GM12878 (cell line): ENCODE measurements around the gene TTC1. TPM values are rescaled to one million over a fixed set of nuclear protein-coding genes. Genes with fewer than 3 reads are reported as not detected.

Experiments used
- ATAC-seq: fragments of 200-7000 bp; cut with Tn5 transposase; 3 replicates; pipeline ENCODE4 v1.9.1; 2020; ENCODE audit warnings: mild to moderate bottlenecking, moderate library complexity
- BruUV-seq: library from RNA; stranded (reverse); fragments of 400-500 nt; replicated peaks from 2 replicates; lab custom pipeline; 2021; lab: Mats Ljungman, UMichigan
- CTCF ChIA-PET: fragments of 300-600 bp; sonication (Branson Sonifier 250); formaldehyde crosslinking; extraction: SDS; loops from one replicate; lab custom pipeline; 2021; ENCODE audit warnings: inconsistent platforms; lab: Yijun Ruan, JAX
- POLR2A ChIA-PET: fragments of 350-600 bp; formaldehyde crosslinking; extraction: SDS; loops from one replicate; lab custom pipeline; 2021; ENCODE audit warnings: inconsistent platforms; lab: Charles Lee
- RAD21 ChIA-PET: fragments of 300-600 bp; sonication (Branson Sonifier 250); formaldehyde crosslinking; loops from one replicate; lab custom pipeline; 2023; ENCODE audit warnings: antibody characterized with exemption; ENCODE audit not compliant: unreplicated experiment; lab: Charles Lee
- SMC1A ChIA-PET: fragments of 300-600 bp; sonication (Branson Sonifier 250); formaldehyde crosslinking; loops from one replicate; lab custom pipeline; 2023; ENCODE audit not compliant: unreplicated experiment, uncharacterized antibody; lab: Charles Lee
- DNase-seq: peaks from one replicate; pipeline ENCODE4 v3.0.0-alpha.2; 2011; ENCODE audit warnings: low read depth, low spot score
- FAIRE-seq: peaks from 3 replicates; lab custom pipeline; 2011; peaks lifted over from hg19 to GRCh38; lab: Jason Lieb, UNC
- H2AFZ ChIP-seq: 2 replicates; pipeline ENCODE4 v1.6.0; 2011; ENCODE audit warnings: low read depth, low read length, control low read depth; ENCODE audit not compliant: control insufficient read depth
- H3K27ac ChIP-seq: 2 replicates; pipeline ENCODE4 v1.5.1; 2011; ENCODE audit warnings: control low read depth; ENCODE audit not compliant: control insufficient read depth, insufficient read depth
- H3K27me3 ChIP-seq, 2 experiments: replicated peaks in 1 of 2; 2 replicates each; pipeline versions ENCODE4 v1.6.0 to v1.6.1; 2011; ENCODE audit warnings: low read length in 1 of 2; ENCODE audit not compliant: control insufficient read depth in 2 of 2, insufficient read depth in 2 of 2
- H3K36me3 ChIP-seq, 2 experiments: 2 replicates each; pipeline ENCODE4 v1.5.1; 2011; ENCODE audit warnings: low read length in 1 of 2; ENCODE audit not compliant: control insufficient read depth in 2 of 2, insufficient read depth in 2 of 2
- H3K4me1 ChIP-seq: 2 replicates; pipeline ENCODE4 v1.6.1; 2011; ENCODE audit warnings: mild to moderate bottlenecking, low read length, moderate library complexity, mixed read lengths; ENCODE audit not compliant: control insufficient read depth, insufficient read depth
- H3K4me2 ChIP-seq: 2 replicates; pipeline ENCODE4 v1.6.0; 2011; ENCODE audit warnings: control low read depth; ENCODE audit not compliant: control insufficient read depth, insufficient read depth
- H3K4me3 ChIP-seq: fragments of 200-600 bp; sonication (generic); 2 replicates; pipeline ENCODE4 v1.5.1; 2016
- H3K79me2 ChIP-seq: 2 replicates; pipeline ENCODE4 v1.6.0; 2011; ENCODE audit warnings: low read length; ENCODE audit not compliant: control insufficient read depth, insufficient read depth
- H3K9ac ChIP-seq: 2 replicates; pipeline ENCODE4 v1.8.0; 2011; ENCODE audit warnings: low read length, control low read depth, mixed read lengths; ENCODE audit not compliant: control insufficient read depth, insufficient read depth
- H3K9me3 ChIP-seq: replicated peaks from 3 replicates; pipeline ENCODE4 v1.5.1; 2011; ENCODE audit warnings: mild to moderate bottlenecking, low read length; ENCODE audit not compliant: control insufficient read depth, insufficient read depth
- H4K20me1 ChIP-seq: 2 replicates; pipeline ENCODE4 v1.6.0; 2011; ENCODE audit not compliant: control insufficient read depth, insufficient read depth
- ESRRA ChIP-seq: IDR thresholded peaks from 2 replicates; pipeline ENCODE4 v1.6.1; 2012; ENCODE audit warnings: mild to moderate bottlenecking, low read length, improper control_type of control experiment
- HDAC6 ChIP-seq: fragments of 200-600 bp; sonication (generic); IDR thresholded peaks from one replicate; pipeline ENCODE4 v1.8.0; 2017; ENCODE audit warnings: antibody characterized with exemption; ENCODE audit not compliant: unreplicated experiment
- JUND ChIP-seq: IDR thresholded peaks from 2 replicates; pipeline ENCODE4 v1.6.1; 2012; ENCODE audit warnings: low read depth, mild to moderate bottlenecking, low read length, improper control_type of control experiment, moderate library complexity
- KDM1A ChIP-seq: fragments of 200-600 bp; sonication (generic); IDR thresholded peaks from 2 replicates; pipeline ENCODE4 v1.6.1; 2016; ENCODE audit warnings: borderline replicate concordance
- NFYA ChIP-seq: IDR thresholded peaks from 2 replicates; pipeline ENCODE4 v1.6.1; 2011; ENCODE audit warnings: low read depth, mild to moderate bottlenecking, low read length, improper control_type of control experiment, borderline replicate concordance
- RAD51 ChIP-seq: fragments of 450-650 bp; IDR thresholded peaks from 2 replicates; pipeline ENCODE4 v1.6.1; 2016; ENCODE audit warnings: moderate library complexity, mild to moderate bottlenecking, inconsistent platforms
- RB1 ChIP-seq: fragments of 450-650 bp; formaldehyde crosslinking; IDR thresholded peaks from 2 replicates; pipeline ENCODE4 v1.6.1; 2017; ENCODE audit warnings: mild to moderate bottlenecking, borderline replicate concordance
- SMARCA5 ChIP-seq: fragments of 450-650 bp; IDR thresholded peaks from 2 replicates; pipeline ENCODE4 v1.6.1; 2017; ENCODE audit warnings: mild to moderate bottlenecking
- WGBS: methylation state at CpG from one replicate; pipeline ENCODE4 v1.1.6; 2016; ENCODE audit warnings: low lambda C conversion rate; ENCODE audit not compliant: insufficient replicate concordance, insufficient coverage; ENCODE audit errors: missing lambda C conversion rate; 5-methylcytosine and 5-hydroxymethylcytosine counted together
- in situ Hi-C: fragments of 300-500 bp; cut with MboI; formaldehyde crosslinking; loops from 9 replicates; pipeline ENCODE4 v1.14.3; 2018; ENCODE audit warnings: mixed read lengths
- intact Hi-C: fragments of 100-400 bp; cut with micrococcal nuclease; formaldehyde crosslinking; loops from one replicate; pipeline ENCODE4 v1.14.2; 2022; ENCODE audit not compliant: unreplicated experiment
- polyA plus RNA-seq, 11 experiments: library from polyadenylated mRNA; depleted of rRNA in 4 of 11; unstranded in 6 of 11; stranded (reverse) in 5 of 11; fragments of >200 nt; fragmentation: Nextera tagmentation in 4 of 11; fragmentation: Illumina TruSeq in 1 of 11; extraction: Ambion mirVana in 4 of 11; extraction: Trizol in 1 of 11; gene quantifications; 1 replicate in 1 of 11; 2 replicates in 10 of 11; pipeline versions ENCODE4 v1.2.1 to v1.2.3, GENCODE V29; 2011 to 2016; ENCODE audit warnings: inconsistent platforms in 2 of 11, missing spikeins in 2 of 11, low read depth in 1 of 11
- total RNA-seq, 4 experiments: library from RNA; depleted of rRNA in 3 of 4; stranded (reverse); fragments of >200 nt in 3 of 4; fragmentation: Illumina TruSeq in 1 of 4; extraction: Trizol in 1 of 4; gene quantifications; 2 replicates each; pipeline versions ENCODE4 v1.2.1 to v1.2.3, GENCODE V29; 2013 to 2021
- TF ChIP-seq, protein P1 (sequence below): fragments of 450-650 bp; IDR thresholded peaks from 2 replicates; pipeline ENCODE4 v1.6.1; 2014; ENCODE audit warnings: mild to moderate bottlenecking

The TTC1 gene
- total and polyA plus RNA-seq, 10 of the 15 experiments (the other 5 are each of a cell fraction or from before 2014, with no cell fraction given) = 46.6 to 160 (median 92.3) TPM

DNA sequence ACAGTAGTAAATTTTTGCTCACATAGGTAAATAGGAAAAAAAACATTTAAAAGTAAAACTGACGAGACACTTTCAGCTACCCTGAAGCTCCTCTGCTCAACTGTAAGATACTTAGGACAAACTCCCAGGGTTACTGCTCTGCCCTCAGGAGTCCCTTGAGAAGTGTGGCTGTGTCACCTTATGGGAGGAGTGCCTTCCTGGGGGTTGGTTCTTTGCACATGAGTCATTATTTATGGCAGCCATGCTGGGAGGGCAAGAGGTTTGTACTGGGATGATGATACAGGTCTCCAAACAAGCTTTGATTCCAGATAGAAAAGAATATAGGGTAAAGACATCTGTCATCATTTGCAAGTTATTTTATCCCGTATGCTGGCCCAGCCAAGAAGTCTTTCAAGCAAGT is 45.9 kb downstream of the TTC1 start:
- ATAC-seq = no peak
- intact Hi-C loops = no loop called here
- H3K4me1 ChIP-seq = no peaks in the 10 kb centered on the region
- no peaks in the 10 kb centered on the region for H3K79me2 ChIP-seq
- no peak for FAIRE-seq
- ChIA-PET SMC1A (interaction anchor here (1.2 to 2.0 kb wide), 4 partner anchors 11 to 33 kb away, joined by 4 read pairs; no protein-coding TSS in a partner anchor), CTCF (interaction anchor here (1.1 to 1.3 kb wide), 2 partner anchors 9 to 30 kb away, joined by 3 to 4 read pairs; no protein-coding TSS in a partner anchor), POLR2A (interaction anchor here (1.5 kb wide), 1 partner anchor 33 kb away, joined by 4 read pairs; no protein-coding TSS in a partner anchor), RAD21 (no interaction called here)
- H2AFZ ChIP-seq = no peak overlapping the region
- in situ Hi-C loops = no loop called here
- no peak overlapping the region for H3K27ac ChIP-seq
- no peaks in the 10 kb centered on the region for H3K9me3 ChIP-seq
- no peak for DNase-seq
- no peaks in the 10 kb centered on the region for H3K27me3 ChIP-seq
- no peak overlapping the region for H3K4me3 ChIP-seq
- H3K36me3 ChIP-seq = peaks cover 2 to 16% of the 10 kb centered on the region in 2 experiments
- 95% methylated on average over 2 of the region's 2 CpGs for WGBS
- H3K9ac ChIP-seq = no peak overlapping the region
- H3K4me2 ChIP-seq = no peak overlapping the region
- no peaks in the 10 kb centered on the region for H4K20me1 ChIP-seq
- no peak for TF ChIP-seq SMARCA5
- no peak for TF ChIP-seq KDM1A
- TF ChIP-seq RAD51 = no peak
- TF ChIP-seq JUND = no peak
- TF ChIP-seq, protein P1, sequence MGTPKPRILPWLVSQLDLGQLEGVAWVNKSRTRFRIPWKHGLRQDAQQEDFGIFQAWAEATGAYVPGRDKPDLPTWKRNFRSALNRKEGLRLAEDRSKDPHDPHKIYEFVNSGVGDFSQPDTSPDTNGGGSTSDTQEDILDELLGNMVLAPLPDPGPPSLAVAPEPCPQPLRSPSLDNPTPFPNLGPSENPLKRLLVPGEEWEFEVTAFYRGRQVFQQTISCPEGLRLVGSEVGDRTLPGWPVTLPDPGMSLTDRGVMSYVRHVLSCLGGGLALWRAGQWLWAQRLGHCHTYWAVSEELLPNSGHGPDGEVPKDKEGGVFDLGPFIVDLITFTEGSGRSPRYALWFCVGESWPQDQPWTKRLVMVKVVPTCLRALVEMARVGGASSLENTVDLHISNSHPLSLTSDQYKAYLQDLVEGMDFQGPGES = no peak
- no peak for TF ChIP-seq ESRRA
- TF ChIP-seq NFYA = no peak
- no peak for TF ChIP-seq HDAC6
- no peak for TF ChIP-seq RB1
- no TSS peak for BruUV-seq
